Tibial nerve (tissue), 4 donors: Measurements from ENCODE around the gene GPR158. TPM values are rescaled to one million over a fixed set of nuclear protein-coding genes. Genes with fewer than 3 reads are reported as not detected.
"Not testable (repeated sequence)": the region's sequence is repeated elsewhere in the genome, so short reads cannot be mapped to it uniquely, and the experiment has no call there.

Source experiments
- DNase-seq, 2 donors: peaks; one replicate each; pipeline ENCODE4 v3.0.0-alpha.2; 2019; ENCODE audit warnings: low spot score in 2 of 2
- H3K27ac ChIP-seq, 4 donors: fragments of 200-600 bp; sonication (generic) in 3 of 4; one replicate each; pipeline ENCODE4 v1.5.1; 2017 to 2019; ENCODE audit warnings: mild to moderate bottlenecking in 1 of 4
- H3K27me3 ChIP-seq, 2 donors: fragments of 200-600 bp; sonication (generic) in 1 of 2; one replicate each; pipeline versions ENCODE4 v1.5.1 to v1.6.0; 2017 to 2019
- H3K36me3 ChIP-seq, 3 donors: fragments of 200-600 bp; sonication (generic); one replicate each; pipeline ENCODE4 v1.5.1; 2018 to 2019
- H3K4me1 ChIP-seq, 4 donors: fragments of 200-600 bp; sonication (generic) in 3 of 4; one replicate each; pipeline ENCODE4 v1.5.1; 2017 to 2019
- H3K4me3 ChIP-seq, 4 donors: fragments of 200-600 bp; sonication (generic) in 3 of 4; one replicate each; pipeline ENCODE4 v1.5.1; 2017 to 2019; ENCODE audit warnings: mild to moderate bottlenecking in 1 of 4, moderate library complexity in 1 of 4
- H3K9me3 ChIP-seq, 4 donors: fragments of 200-600 bp; sonication (generic) in 3 of 4; one replicate each; pipeline ENCODE4 v1.5.1; 2017 to 2019
- EP300 ChIP-seq, 2 donors: sonication (generic); formaldehyde crosslinking; IDR thresholded peaks; one replicate each; pipeline ENCODE4 v1.6.1; 2017; ENCODE audit warnings: antibody characterized with exemption in 2 of 2, mild to moderate bottlenecking in 1 of 2
- POLR2A ChIP-seq, 2 donors: fragments of 450-650 bp; IDR thresholded peaks; one replicate each; pipeline ENCODE4 v1.6.1; 2017; ENCODE audit warnings: antibody characterized with exemption in 2 of 2, mild to moderate bottlenecking in 2 of 2, moderate library complexity in 2 of 2
- WGBS, 2 donors: methylation state at CpG; one replicate each; pipeline ENCODE4 v1.1.5; 2018; 5-methylcytosine and 5-hydroxymethylcytosine counted together
- total RNA-seq, 4 donors: library from RNA; depleted of rRNA; stranded (reverse); fragments of >200 nt; gene quantifications; one replicate each; pipeline ENCODE4 v1.1.0, GENCODE V29; 2016
- TF ChIP-seq, protein P1 (sequence below), 5 experiments: fragments of 200-600 bp in 3 of 5; fragments of 450-650 bp in 2 of 5; sonication (generic) in 3 of 5; IDR thresholded peaks; one replicate each; pipeline ENCODE4 v1.5.1; 2016 to 2019; ENCODE audit warnings: antibody characterized with exemption in 5 of 5, mild to moderate bottlenecking in 3 of 5, moderate library complexity in 2 of 5

Gene GPR158
- total RNA-seq, 4 donors from 2014 or later: under 0.01 to 0.39 (median under 0.01) TPM

DNA sequence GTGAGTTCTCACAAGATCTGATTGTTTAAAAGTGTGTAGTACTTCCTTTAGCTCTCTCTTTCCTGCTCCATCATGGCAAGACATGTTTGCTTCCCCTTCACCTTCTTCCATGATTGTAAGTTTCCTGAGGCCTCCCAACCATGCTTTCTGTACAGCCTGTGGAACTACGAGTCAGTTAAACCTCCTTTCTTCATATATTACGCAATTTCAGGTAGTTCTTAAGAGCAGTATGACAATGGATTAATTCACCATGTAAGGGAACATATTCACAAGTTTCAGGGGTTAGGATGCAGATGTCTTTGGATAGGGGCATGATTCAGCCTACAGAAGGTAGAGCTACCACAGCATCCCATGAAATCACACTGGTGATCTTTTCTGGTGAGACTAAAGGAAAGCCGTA, 174.7 kb downstream of the GPR158 start:
- WGBS, 2 donors: 92 to 94% methylated on average over 3 of the region's 3 CpGs
- no peaks in the 10 kb centered on the region for H3K4me1 ChIP-seq
- H3K4me3 ChIP-seq: no peak overlapping the region
- H3K36me3 ChIP-seq: no peaks in the 10 kb centered on the region
- no peak overlapping the region for H3K27ac ChIP-seq
- no peaks in the 10 kb centered on the region for H3K27me3 ChIP-seq
- DNase-seq: no peak
- TF ChIP-seq EP300 (IDR thresholded peaks at IDR 0.05): no peak
- no peak for TF ChIP-seq POLR2A (IDR thresholded peaks at IDR 0.05)
- TF ChIP-seq, protein P1, sequence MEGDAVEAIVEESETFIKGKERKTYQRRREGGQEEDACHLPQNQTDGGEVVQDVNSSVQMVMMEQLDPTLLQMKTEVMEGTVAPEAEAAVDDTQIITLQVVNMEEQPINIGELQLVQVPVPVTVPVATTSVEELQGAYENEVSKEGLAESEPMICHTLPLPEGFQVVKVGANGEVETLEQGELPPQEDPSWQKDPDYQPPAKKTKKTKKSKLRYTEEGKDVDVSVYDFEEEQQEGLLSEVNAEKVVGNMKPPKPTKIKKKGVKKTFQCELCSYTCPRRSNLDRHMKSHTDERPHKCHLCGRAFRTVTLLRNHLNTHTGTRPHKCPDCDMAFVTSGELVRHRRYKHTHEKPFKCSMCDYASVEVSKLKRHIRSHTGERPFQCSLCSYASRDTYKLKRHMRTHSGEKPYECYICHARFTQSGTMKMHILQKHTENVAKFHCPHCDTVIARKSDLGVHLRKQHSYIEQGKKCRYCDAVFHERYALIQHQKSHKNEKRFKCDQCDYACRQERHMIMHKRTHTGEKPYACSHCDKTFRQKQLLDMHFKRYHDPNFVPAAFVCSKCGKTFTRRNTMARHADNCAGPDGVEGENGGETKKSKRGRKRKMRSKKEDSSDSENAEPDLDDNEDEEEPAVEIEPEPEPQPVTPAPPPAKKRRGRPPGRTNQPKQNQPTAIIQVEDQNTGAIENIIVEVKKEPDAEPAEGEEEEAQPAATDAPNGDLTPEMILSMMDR (IDR thresholded peaks at IDR 0.05): no peak
- H3K9me3 ChIP-seq: peaks cover 0 to 10% (median 0%) of the 10 kb centered on the region in 4 donors

DNA sequence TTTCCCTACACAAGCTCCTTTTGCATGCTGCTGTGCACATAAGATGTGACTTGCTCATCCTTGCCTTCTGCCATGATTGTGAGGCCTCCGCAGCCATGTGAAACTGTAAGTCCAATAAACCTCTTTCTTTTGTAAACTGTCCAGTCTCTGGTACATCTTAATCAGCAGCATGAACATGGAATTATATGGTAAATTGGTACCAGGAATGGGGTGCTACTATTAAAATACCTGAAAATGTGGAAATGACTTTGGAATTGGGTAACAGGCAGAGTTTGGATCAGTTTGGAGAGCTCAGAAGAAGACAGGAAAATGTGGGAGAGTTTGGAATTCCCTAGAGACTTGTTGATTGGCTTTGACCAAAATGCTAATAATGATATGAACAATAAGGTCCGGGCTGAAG, 181.8 kb downstream of the GPR158 start:
- 86 to 92% methylated on average over 2 of the region's 2 CpGs for WGBS, 2 donors
- no peak overlapping the region for H3K27ac ChIP-seq
- H3K36me3 ChIP-seq: no peaks in the 10 kb centered on the region
- peaks cover 0 to 51% (median 0%) of the 10 kb centered on the region in 4 donors for H3K9me3 ChIP-seq
- H3K27me3 ChIP-seq: no peaks in the 10 kb centered on the region
- no peak for DNase-seq
- H3K4me3 ChIP-seq: no peak overlapping the region
- no peaks in the 10 kb centered on the region for H3K4me1 ChIP-seq
- TF ChIP-seq, protein P1 (IDR thresholded peaks at IDR 0.05): no peak
- TF ChIP-seq POLR2A (IDR thresholded peaks at IDR 0.05): no peak
- TF ChIP-seq EP300 (IDR thresholded peaks at IDR 0.05): no peak

DNA sequence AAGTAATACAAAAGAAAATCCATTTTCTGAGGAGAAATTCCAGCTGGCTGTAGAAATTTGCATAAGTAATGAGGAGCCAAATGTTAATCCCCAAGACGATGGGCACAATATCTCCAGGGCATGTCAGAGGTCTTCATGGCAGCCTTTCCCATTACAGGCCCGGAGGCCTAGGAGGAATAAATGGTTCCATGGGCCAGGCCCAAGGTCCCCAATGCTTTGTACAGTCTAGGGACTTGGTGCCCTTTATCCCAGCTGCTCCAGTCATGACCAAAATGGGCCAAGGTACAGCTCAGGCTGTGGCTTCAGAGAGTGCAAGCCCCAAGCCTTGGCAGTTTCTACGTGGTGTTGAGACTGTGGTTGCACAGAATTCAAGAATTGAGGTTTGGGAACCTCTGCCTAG, 182.5 kb downstream of the GPR158 start:
- Histone ChIP-seq H3K4me3 (no peak overlapping the region), H3K27ac (no peak overlapping the region), H3K9me3 (peaks cover 0 to 51% (median 0%) of the 10 kb centered on the region in 4 donors), H3K27me3 (no peaks in the 10 kb centered on the region), H3K4me1 (no peaks in the 10 kb centered on the region), H3K36me3 (no peaks in the 10 kb centered on the region)
- TF ChIP-seq POLR2A (IDR thresholded peaks at IDR 0.05) (no peak), EP300 (IDR thresholded peaks at IDR 0.05) (no peak)
- TF ChIP-seq, protein P1 (IDR thresholded peaks at IDR 0.05): no peak
- DNase-seq: no peak
- WGBS, 2 donors: 76 to 77% methylated on average over 3 of the region's 3 CpGs

DNA sequence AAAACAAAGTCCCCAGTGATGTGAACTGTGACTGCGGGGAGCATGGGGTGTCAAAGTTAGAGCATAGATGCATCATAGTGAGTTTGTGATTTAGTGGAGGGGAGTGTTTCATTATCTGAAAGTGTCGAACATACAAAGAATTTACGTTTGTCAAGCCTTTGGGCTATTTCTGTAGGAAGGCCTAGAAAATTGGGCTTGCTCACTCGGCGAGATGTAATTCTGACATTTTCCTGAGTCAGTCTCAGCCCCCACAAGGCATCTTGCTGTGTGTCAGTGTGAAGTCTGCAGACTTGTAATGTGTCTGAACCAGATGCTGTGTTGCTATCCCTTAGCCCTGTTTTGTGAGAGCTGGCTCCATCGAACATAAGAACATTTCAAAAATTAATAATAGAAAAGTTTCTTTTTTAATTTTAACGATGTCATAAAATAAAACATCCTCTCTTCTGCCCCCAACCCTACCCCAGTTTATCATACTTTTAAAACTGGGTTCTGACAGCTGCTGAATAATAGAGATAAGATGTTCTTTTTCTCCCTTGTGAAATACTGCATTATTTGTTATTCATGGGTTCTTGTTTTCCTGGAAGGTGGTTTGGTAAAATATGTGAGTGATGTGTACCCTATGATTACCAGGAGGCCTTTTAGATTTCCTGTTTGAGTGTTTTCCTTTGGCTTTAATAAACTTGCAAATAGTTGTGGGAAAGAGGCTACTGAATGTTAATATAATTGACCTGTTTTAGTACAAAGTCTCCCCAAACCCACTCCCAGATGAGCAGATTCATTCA, 207.4 kb downstream of the GPR158 start:
- no peak overlapping the region for H3K27ac ChIP-seq
- no peaks in the 10 kb centered on the region for H3K36me3 ChIP-seq
- H3K4me3 ChIP-seq: no peak overlapping the region
- TF ChIP-seq EP300 (IDR thresholded peaks at IDR 0.05) (no peak), POLR2A (IDR thresholded peaks at IDR 0.05) (no peak)
- TF ChIP-seq, protein P1 (IDR thresholded peaks at IDR 0.05): no peak
- 24 to 32% methylated on average over 7 of the region's 7 CpGs for WGBS, 2 donors
- DNase-seq: no peak
- no peaks in the 10 kb centered on the region for H3K4me1 ChIP-seq
- H3K27me3 ChIP-seq: no peaks in the 10 kb centered on the region
- peaks cover 0 to 7% (median 0%) of the 10 kb centered on the region in 4 donors for H3K9me3 ChIP-seq

DNA sequence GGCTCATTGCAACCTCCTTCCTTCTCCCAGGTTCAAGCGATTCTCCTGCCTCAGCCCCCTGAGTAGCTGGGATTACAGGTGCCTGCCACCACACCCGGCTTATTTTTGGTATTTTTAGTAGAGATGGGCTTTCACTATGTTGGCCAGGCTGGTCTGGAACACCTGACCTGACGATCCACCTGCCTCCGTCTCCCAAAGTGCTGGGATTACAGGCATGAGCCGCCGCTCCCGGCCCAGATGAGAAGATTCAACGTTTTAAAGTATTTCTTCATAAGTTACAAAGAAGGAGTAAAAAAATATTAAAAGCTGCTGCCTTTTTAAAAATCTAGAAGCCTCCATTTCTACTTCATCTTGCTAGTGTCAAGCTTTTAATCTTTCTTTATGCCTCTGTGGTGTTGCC, 208.1 kb downstream of the GPR158 start:
- WGBS, 2 donors: 66 to 88% methylated on average over 8 of the region's 8 CpGs

More for the DNA sequence above, 208.1 kb downstream of the GPR158 start:
- H3K36me3 ChIP-seq, H3K4me1 ChIP-seq, DNase-seq, H3K27me3 ChIP-seq, H3K27ac ChIP-seq, H3K4me3 ChIP-seq, H3K9me3 ChIP-seq: not testable (repeated sequence)
